Gastrocnemius medialis (tissue), 4 donors: ENCODE data around the gene MOGAT1. TPM values are rescaled to one million over a fixed set of nuclear protein-coding genes. Genes with fewer than 3 reads are reported as not detected.

Experiments
- ATAC-seq, 2 donors: fragments of 150-250 bp; one replicate each; pipeline ENCODE4 v1.9.1; 2016
- DNase-seq, 2 donors: peaks; one replicate each; pipeline ENCODE4 v3.0.0-alpha.2; 2019
- H3K27ac ChIP-seq, 4 donors: fragments of 200-600 bp; sonication (generic); 1 replicate in 1 of 4; 2 replicates in 3 of 4; pipeline ENCODE4 v1.5.1; 2016 to 2018; ENCODE audit warnings: mild to moderate bottlenecking in 2 of 4, moderate library complexity in 1 of 4
- H3K27me3 ChIP-seq, 3 donors: fragments of 200-600 bp; sonication (generic) in 2 of 3; 1 replicate in 1 of 3; 2 replicates in 2 of 3; pipeline versions ENCODE4 v1.5.1 to v1.6.0; 2016 to 2019; ENCODE audit warnings: mild to moderate bottlenecking in 1 of 3, moderate library complexity in 1 of 3
- H3K36me3 ChIP-seq, 2 donors: fragments of 200-600 bp; sonication (generic) in 1 of 2; one replicate each; pipeline ENCODE4 v1.5.1; 2017 to 2018
- H3K4me1 ChIP-seq, 2 donors: fragments of 200-600 bp; sonication (generic) in 1 of 2; one replicate each; pipeline ENCODE4 v1.5.1; 2016 to 2017; ENCODE audit warnings: mild to moderate bottlenecking in 2 of 2
- H3K4me3 ChIP-seq, 4 donors: fragments of 200-600 bp; sonication (generic) in 3 of 4; 1 replicate in 1 of 4; 2 replicates in 3 of 4; pipeline ENCODE4 v1.5.1; 2016 to 2019; ENCODE audit warnings: mild to moderate bottlenecking in 2 of 4
- H3K9me3 ChIP-seq, 3 donors: fragments of 200-600 bp; sonication (generic) in 2 of 3; 1 replicate in 1 of 3; 2 replicates in 2 of 3; pipeline ENCODE4 v1.5.1; 2016 to 2019
- POLR2A ChIP-seq, 2 donors: fragments of 450-650 bp; IDR thresholded peaks; one replicate each; pipeline ENCODE4 v1.6.1; 2017; ENCODE audit warnings: antibody characterized with exemption in 2 of 2, mild to moderate bottlenecking in 2 of 2, moderate library complexity in 2 of 2
- in situ Hi-C, 4 donors: fragments of 200-750 bp; cut with MboI; loops; one replicate each; pipeline versions ENCODE4 v1.15.0 to v1.8.0; 2017; ENCODE audit warnings: low sequenced_read_pairs in 4 of 4
- intact Hi-C: fragments of 100-400 bp; cut with DNase I; formaldehyde crosslinking; loops from one replicate; pipeline ENCODE4 v1.15.1; 2023; ENCODE audit warnings: low total_unique reads
- total RNA-seq, 4 donors: library from RNA; depleted of rRNA; stranded (reverse); fragments of >200 nt; gene quantifications; one replicate each; pipeline versions ENCODE4 v1.1.0 to v1.2.3, GENCODE V29; 2016
- TF ChIP-seq, protein P1 (sequence below), 5 experiments: fragments of 450-650 bp in 3 of 5; fragments of 200-600 bp in 2 of 5; sonication (generic) in 2 of 5; IDR thresholded peaks in 4 of 5; conservative IDR thresholded peaks in 1 of 5; 1 replicate in 4 of 5; 2 replicates in 1 of 5; pipeline ENCODE4 v1.5.1; 2016 to 2019; ENCODE audit warnings: antibody characterized with exemption in 5 of 5, mild to moderate bottlenecking in 3 of 5, moderate library complexity in 3 of 5

MOGAT1 gene
- total RNA-seq, 4 donors from 2014 or later, result not detected

DNA sequence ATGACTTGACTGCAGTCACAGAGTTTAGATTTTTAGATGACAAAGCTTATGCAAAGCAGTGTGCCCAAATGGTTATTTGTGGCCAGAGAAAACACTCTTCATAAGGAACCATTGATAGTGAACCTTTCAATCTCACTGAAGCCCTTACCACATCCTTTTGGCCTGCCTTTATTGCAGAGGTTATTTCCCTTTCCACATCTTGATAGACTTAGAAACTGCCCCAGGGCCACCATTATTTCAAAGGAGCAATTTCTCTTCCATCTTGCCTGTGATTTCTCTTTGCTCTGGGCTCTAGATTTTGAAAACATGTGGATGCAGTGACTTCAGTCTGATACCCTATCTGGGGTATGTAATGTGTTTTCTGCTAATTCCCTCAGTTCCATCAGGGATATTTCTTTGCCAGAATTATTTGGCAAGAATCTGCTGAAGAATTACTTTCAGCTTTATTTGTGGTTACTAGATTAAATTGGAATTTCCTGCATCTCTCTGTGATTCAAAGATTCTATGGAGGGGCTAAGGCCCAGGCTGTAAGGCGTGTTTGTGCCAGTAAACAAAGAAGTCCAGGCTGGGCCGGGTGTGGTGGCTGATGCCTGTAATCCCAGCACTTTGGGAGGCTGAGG lies 51.0 kb downstream of the MOGAT1 start:
- no peak overlapping the region for H3K27ac ChIP-seq
- H3K9me3 ChIP-seq, result no peaks in the 10 kb centered on the region
- H3K4me1 ChIP-seq, result no peaks in the 10 kb centered on the region
- DNase-seq, result no peak
- ATAC-seq, result no peak
- in situ Hi-C loops (no loop called here), intact Hi-C loops (no loop called here)
- H3K27me3 ChIP-seq, result no peaks in the 10 kb centered on the region
- TF ChIP-seq, protein P1, sequence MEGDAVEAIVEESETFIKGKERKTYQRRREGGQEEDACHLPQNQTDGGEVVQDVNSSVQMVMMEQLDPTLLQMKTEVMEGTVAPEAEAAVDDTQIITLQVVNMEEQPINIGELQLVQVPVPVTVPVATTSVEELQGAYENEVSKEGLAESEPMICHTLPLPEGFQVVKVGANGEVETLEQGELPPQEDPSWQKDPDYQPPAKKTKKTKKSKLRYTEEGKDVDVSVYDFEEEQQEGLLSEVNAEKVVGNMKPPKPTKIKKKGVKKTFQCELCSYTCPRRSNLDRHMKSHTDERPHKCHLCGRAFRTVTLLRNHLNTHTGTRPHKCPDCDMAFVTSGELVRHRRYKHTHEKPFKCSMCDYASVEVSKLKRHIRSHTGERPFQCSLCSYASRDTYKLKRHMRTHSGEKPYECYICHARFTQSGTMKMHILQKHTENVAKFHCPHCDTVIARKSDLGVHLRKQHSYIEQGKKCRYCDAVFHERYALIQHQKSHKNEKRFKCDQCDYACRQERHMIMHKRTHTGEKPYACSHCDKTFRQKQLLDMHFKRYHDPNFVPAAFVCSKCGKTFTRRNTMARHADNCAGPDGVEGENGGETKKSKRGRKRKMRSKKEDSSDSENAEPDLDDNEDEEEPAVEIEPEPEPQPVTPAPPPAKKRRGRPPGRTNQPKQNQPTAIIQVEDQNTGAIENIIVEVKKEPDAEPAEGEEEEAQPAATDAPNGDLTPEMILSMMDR (IDR thresholded peaks at IDR 0.05 in 4 of 5, conservative IDR thresholded peaks at IDR 0.05 in 1 of 5), result no peak
- TF ChIP-seq POLR2A (IDR thresholded peaks at IDR 0.05), result no peak
- no peaks in the 10 kb centered on the region for H3K36me3 ChIP-seq
- no peak overlapping the region for H3K4me3 ChIP-seq

DNA sequence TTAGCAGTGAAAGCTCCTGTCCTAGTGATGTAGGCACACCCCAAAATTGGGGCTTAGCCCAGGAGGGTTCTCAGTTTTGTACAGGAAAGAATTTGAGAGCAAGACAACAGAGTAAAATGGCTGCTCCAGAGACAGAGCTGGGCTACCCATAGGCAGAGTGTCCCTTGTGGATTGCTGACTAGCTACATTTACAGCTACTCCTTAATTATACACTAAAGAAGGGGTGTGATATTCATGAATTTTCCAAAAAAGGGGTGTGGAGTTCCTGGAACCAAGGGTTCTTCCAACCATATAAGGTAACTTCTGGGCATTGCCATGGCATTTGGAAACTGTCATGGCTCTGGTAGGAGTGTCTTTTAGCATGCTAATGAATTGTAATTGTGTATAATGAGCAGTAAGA lies 52.8 kb downstream of the MOGAT1 start:
- no peak overlapping the region for H3K27ac ChIP-seq
- DNase-seq, result no peak
- no peaks in the 10 kb centered on the region for H3K4me1 ChIP-seq
- no peak for ATAC-seq
- no peaks in the 10 kb centered on the region for H3K36me3 ChIP-seq
- H3K4me3 ChIP-seq, result no peak overlapping the region
- TF ChIP-seq, protein P1 (IDR thresholded peaks at IDR 0.05 in 4 of 5, conservative IDR thresholded peaks at IDR 0.05 in 1 of 5), result no peak
- TF ChIP-seq POLR2A (IDR thresholded peaks at IDR 0.05), result no peak
- no peaks in the 10 kb centered on the region for H3K27me3 ChIP-seq
- in situ Hi-C loops, result no loop called here
- H3K9me3 ChIP-seq, result no peaks in the 10 kb centered on the region
- intact Hi-C loops, result no loop called here

- Histone ChIP-seq H3K9me3 (no peaks in the 10 kb centered on the region), H3K36me3 (no peaks in the 10 kb centered on the region), H3K27me3 (no peaks in the 10 kb centered on the region), H3K27ac (no peak overlapping the region), H3K4me3 (no peak overlapping the region), H3K4me1 (peaks cover 14% of the 10 kb centered on the region in 2 donors)
- DNase-seq, result no peak
- ATAC-seq, result no peak
- intact Hi-C loops, result no loop called here
- in situ Hi-C loops, result no loop called here
- TF ChIP-seq POLR2A (IDR thresholded peaks at IDR 0.05), result no peak
- TF ChIP-seq, protein P1 (IDR thresholded peaks at IDR 0.05 in 4 of 5, conservative IDR thresholded peaks at IDR 0.05 in 1 of 5), result no peak
Measured at GRCh38 chr2:222728621-222729020, 57.2 kb downstream of the MOGAT1 start.

GRCh38 chr2:222730366-222730999 lies 59.0 kb downstream of the MOGAT1 start:
- ATAC-seq (peak in 1 of 2 donors; percentile 42), DNase-seq (no peak)
- no peaks in the 10 kb centered on the region for H3K36me3 ChIP-seq
- H3K4me1 ChIP-seq, result peaks cover 15 to 22% of the 10 kb centered on the region in 2 donors
- no peak overlapping the region for H3K27ac ChIP-seq
- in situ Hi-C loops (no loop called here), intact Hi-C loops (no loop called here)
- H3K4me3 ChIP-seq, result no peak overlapping the region
- TF ChIP-seq, protein P1 (IDR thresholded peaks at IDR 0.05 in 4 of 5, conservative IDR thresholded peaks at IDR 0.05 in 1 of 5), result no peak
- TF ChIP-seq POLR2A (IDR thresholded peaks at IDR 0.05), result no peak
- H3K27me3 ChIP-seq, result no peaks in the 10 kb centered on the region
- no peaks in the 10 kb centered on the region for H3K9me3 ChIP-seq
